Pancreas (tissue), 10 donors: Measurements from ENCODE around the gene CPXM2. TPM values are rescaled to one million over a fixed set of nuclear protein-coding genes. Genes with fewer than 3 reads are reported as not detected.

Source experiments
- ATAC-seq, 4 donors: fragments of 200-7000 bp; cut with Tn5 transposase; one replicate each; pipeline versions ENCODE4 v1.8.0 to v1.9.1; 2020; ENCODE audit warnings: mild to moderate bottlenecking in 4 of 4, moderate library complexity in 4 of 4
- DNase-seq, 6 donors: peaks; one replicate each; pipeline ENCODE4 v3.0.0-alpha.2; 2020
- FAIRE-seq: peaks from 2 replicates; lab custom pipeline; 2012; peaks lifted over from hg19 to GRCh38; lab: Jason Lieb, UNC
- H3K27ac ChIP-seq, 4 donors: fragments of 200-600 bp; sonication (generic); 1 replicate in 3 of 4; 2 replicates in 1 of 4; pipeline versions ENCODE4 v1.5.0 to v1.8.0; 2020
- H3K27me3 ChIP-seq, 4 donors: fragments of 200-600 bp; one replicate each; pipeline ENCODE4 v1.8.0; 2021
- H3K36me3 ChIP-seq, 3 donors: fragments of 200-600 bp; sonication (generic) in 1 of 3; one replicate each; pipeline versions ENCODE4 v1.5.0 to v1.8.0; 2020 to 2021
- H3K4me1 ChIP-seq, 3 donors: fragments of 200-600 bp; one replicate each; pipeline ENCODE4 v1.8.0; 2021
- H3K4me3 ChIP-seq, 4 donors: fragments of 200-600 bp; sonication (generic) in 2 of 4; one replicate each; pipeline versions ENCODE4 v1.5.0 to v1.8.0; 2020 to 2021
- H3K9me3 ChIP-seq, 4 donors: fragments of 200-600 bp; one replicate each; pipeline ENCODE4 v1.8.0; 2021
- CTCF ChIP-seq, 4 donors: fragments of 200-600 bp; sonication (generic) in 3 of 4; IDR thresholded peaks; one replicate each; pipeline versions ENCODE4 v1.5.0 to v1.8.0; 2021; ENCODE audit warnings: antibody characterized with exemption in 4 of 4
- WGBS, 2 donors: extraction: QIAGEN DNeasy Blood & Tissue Kit; methylation state at CpG; one replicate each; pipeline ENCODE4 v1.1.7; 2013; 5-methylcytosine and 5-hydroxymethylcytosine counted together
- intact Hi-C, 3 donors: fragments of 100-400 bp; cut with DNase I; formaldehyde crosslinking; loops; one replicate each; pipeline versions ENCODE4 v1.11.1 to v1.14.2; 2022
- polyA plus RNA-seq, 2 donors: library from polyadenylated mRNA; stranded (reverse); fragments of 200-250 nt; gene quantifications; one replicate each; pipeline ENCODE4 v1.2.3, GENCODE V29; 2013
- total RNA-seq, 6 donors: library from RNA; stranded (reverse); fragmentation: NEBNext Ultra II Directional in 4 of 6; extraction: Animal tissue kit (Norgen Biotek cat#: 25700) in 4 of 6; gene quantifications; one replicate each; pipeline versions ENCODE4 v1.2.1 to v1.2.4, GENCODE V29; 2021 to 2023
- donor health status: healthy with polysubstance abuse.
- donor health status: DM: no; HTN: no; CAD: no; lungs with moderate emphysema.
- donor health status: DM: no; HTN: no; CAD: no.
- donor health status: control.
- donor health status: control.
- donor health status: Bipolar disorder and iron deficiency.
- donor health status: DM: yes; HTN: yes; CAD: no.
- donor health status: DM: no; HTN: no; CAD: no.
- donor health status: DM: no; HTN: no; CAD: no.
- donor health status: DM: yes; HTN: yes; CAD: no.

The CPXM2 gene
- total and polyA plus RNA-seq, 8 donors: 0.46 to 3.9 (median 1.2) TPM

DNA sequence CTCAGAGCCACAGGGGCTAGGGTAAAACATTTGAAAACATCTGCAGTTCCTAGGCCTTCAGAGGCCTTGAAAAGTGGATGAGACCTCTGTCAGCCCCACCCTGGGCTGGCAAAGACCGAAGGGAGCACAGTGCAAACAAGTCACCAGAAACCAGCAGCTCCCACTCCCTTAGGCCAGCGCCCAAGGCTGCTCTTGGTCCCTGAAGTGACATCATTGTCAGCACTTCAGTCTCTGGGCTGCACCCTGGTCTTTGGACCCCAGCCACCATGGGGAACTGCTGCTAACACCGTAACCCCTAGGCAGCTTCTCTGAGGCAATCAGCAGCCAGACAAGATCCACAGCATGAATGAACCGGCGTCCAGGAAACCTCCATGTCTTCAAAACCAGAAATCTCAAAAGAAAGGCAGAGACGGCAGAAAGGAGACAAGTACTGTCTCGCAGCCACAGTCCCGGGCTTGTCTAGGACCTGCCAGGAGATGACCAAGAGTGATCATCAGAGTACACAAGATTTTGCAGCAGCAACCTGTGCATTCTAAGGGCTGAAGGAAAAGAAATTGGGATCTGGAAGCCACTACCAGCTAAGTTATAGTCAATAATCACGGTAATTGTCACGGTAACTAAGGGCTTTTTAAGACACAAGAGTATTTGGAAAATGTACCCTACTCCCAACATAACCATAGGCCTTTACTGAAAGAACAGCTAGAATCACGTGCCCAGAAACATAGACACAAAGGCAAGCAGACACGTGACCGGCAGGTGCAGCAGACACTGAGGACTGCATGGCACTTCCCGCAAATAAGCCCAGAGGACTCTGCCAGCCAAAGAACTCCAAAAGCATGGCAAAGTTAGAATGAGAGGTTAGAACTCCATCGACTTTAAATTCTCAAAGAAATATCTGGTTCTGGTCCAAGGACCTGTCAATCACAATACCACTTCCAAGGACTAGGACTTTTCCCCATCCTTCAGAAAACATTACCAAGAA lies 23.3 kb downstream of the CPXM2 start:
- Histone ChIP-seq H3K27me3 (no peaks in the 10 kb centered on the region), H3K36me3 (no peaks in the 10 kb centered on the region), H3K9me3 (no peaks in the 10 kb centered on the region), H3K27ac (no peak overlapping the region), H3K4me1 (no peaks in the 10 kb centered on the region), H3K4me3 (no peak overlapping the region)
- no peak for TF ChIP-seq CTCF (IDR thresholded peaks at IDR 0.05)
- 64 to 71% methylated on average over 15 of the region's 15 CpGs for WGBS, 2 donors
- intact Hi-C loops: no loop called here
- no peak for ATAC-seq
- FAIRE-seq: no peak
- no peak for DNase-seq

DNA sequence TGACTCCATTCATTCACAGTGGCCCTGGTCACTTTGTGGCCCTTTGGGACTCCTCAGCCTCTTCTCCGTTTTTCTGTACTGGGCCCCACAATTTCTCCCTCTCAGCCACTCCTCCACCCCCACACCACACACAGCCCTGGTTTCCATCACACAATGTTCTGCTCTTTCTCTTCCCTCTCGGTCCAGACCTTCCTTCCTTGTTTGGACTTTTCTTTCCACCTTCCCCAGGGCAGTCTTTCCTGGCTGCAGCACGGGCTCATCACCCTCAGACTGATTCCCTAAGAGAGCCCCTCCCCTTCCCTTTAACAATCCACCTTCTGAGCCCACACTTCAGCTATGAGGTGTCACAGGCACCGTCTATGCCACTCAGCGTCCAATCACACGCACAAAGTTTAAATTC lies 25.7 kb downstream of the CPXM2 start:
- intact Hi-C loops: no loop called here

GRCh38 chr10:123865350-123865749 lies 26.3 kb downstream of the CPXM2 start:
- Histone ChIP-seq H3K4me1 (no peaks in the 10 kb centered on the region), H3K27me3 (no peaks in the 10 kb centered on the region), H3K4me3 (no peak overlapping the region), H3K36me3 (no peaks in the 10 kb centered on the region), H3K9me3 (no peaks in the 10 kb centered on the region), H3K27ac (no peak overlapping the region)
- intact Hi-C loops: no loop called here
- no peak for ATAC-seq
- no peak for TF ChIP-seq CTCF (IDR thresholded peaks at IDR 0.05)
- 78 to 80% methylated on average over 9 of the region's 9 CpGs for WGBS, 2 donors
- no peak for DNase-seq
- FAIRE-seq: no peak

More for the DNA sequence above, 25.7 kb downstream of the CPXM2 start:
- no peak for FAIRE-seq
- Histone ChIP-seq H3K27me3 (no peaks in the 10 kb centered on the region), H3K4me3 (no peak overlapping the region), H3K4me1 (no peaks in the 10 kb centered on the region), H3K9me3 (no peaks in the 10 kb centered on the region), H3K36me3 (no peaks in the 10 kb centered on the region), H3K27ac (no peak overlapping the region)
- no peak for DNase-seq
- no peak for ATAC-seq
- no peak for TF ChIP-seq CTCF (IDR thresholded peaks at IDR 0.05)
- 64 to 72% methylated on average over 6 of the region's 6 CpGs for WGBS, 2 donors

DNA sequence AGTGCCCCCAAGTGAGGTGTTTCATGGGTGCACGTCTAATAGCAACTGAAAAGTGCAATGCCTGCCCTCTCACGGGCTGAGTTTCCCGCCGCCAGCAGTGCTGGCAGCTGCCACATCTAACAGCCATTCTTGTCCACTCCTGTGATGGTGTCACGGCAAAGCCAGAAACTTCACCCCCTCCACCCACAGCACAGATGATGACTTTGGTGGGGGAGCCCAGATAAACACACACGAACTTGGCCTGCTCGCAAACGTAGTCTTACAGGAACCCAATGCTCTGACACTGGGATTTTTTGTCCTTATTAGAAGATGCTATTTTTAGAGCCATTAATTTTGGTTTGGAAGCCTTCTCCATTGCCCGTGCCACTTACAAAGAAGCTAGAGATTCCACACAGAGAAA lies 26.7 kb downstream of the CPXM2 start:
- Histone ChIP-seq H3K9me3 (no peaks in the 10 kb centered on the region), H3K4me3 (no peak overlapping the region), H3K27ac (no peak overlapping the region), H3K27me3 (no peaks in the 10 kb centered on the region), H3K36me3 (no peaks in the 10 kb centered on the region), H3K4me1 (no peaks in the 10 kb centered on the region)
- TF ChIP-seq CTCF (IDR thresholded peaks at IDR 0.05): no peak
- intact Hi-C loops: no loop called here
- WGBS, 2 donors: 68 to 72% methylated on average over 9 of the region's 9 CpGs
- FAIRE-seq (peak; percentile 39), ATAC-seq (no peak), DNase-seq (no peak)
